Stimulated activated CD8-positive, alpha-beta memory T cell treated with anti-CD3 and anti-CD28 coated beads, Interleukin-12 subunit alpha, Interleukin-12 subunit beta, amount 100 ng/mL, for 1 hour (primary cell): ENCODE results near the gene PDE4A.
A peak's percentile ranks its signal among the peaks of the same experiment; 100 is the strongest.
"Not testable (repeated sequence)": the region's sequence is repeated elsewhere in the genome, so short reads cannot be mapped to it uniquely, and the experiment has no call there.

Source experiments
- DNase-seq: peaks from one replicate; pipeline ENCODE4 v3.0.0-alpha.2; 2020; ENCODE audit warnings: low read depth

The PDE4A gene

DNA sequence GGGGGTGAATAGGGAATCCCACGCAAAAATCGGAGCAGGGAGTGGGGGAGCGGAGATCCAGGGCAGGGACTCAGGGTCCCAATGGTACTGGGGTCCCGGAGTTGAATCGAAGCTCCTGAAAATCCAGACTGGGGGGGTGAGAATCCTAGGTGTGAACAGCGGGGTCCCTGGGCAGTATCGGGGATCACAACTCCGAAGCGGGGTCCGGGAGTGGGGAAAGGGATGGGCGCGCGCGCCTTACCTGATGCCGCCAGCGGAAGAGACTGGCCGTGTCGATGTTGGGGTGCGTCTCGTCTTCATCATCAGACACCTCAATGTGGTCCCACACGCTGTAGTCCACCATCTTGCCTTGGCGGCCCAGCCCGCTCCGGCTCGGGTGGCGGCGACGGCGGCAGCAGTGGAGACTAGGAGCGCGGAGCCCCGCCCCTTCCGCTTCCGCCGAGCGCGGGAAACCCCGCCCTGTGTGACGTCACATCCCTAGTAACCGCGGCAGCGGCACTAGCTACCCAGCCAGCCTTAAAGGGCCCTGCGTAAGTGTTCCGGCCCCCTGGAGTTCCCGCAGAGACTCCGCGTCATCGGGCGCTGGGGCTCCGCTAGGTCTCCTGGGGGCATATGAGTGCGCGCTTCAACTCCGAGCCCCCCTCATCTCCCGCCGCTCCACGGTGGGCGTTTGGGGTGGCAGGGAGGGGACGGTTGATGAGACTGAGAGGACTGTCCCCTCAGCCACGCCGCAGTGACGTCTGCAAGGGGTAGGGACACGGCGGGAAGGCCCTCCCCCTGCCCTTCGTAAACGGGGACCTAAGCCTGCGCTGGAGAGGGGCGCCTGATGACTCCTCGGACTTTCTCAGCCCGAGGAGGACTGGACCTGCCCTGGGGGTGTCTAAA is 17.0 kb upstream of the PDE4A start, which contains the start of gene CDC37:
TSS of gene CDC37 (minus strand) at position 406 of the 885 bp plus-strand sequence. CDS start at position 343, 63 bp downstream.
- DNase-seq = peak; percentile 97

DNA sequence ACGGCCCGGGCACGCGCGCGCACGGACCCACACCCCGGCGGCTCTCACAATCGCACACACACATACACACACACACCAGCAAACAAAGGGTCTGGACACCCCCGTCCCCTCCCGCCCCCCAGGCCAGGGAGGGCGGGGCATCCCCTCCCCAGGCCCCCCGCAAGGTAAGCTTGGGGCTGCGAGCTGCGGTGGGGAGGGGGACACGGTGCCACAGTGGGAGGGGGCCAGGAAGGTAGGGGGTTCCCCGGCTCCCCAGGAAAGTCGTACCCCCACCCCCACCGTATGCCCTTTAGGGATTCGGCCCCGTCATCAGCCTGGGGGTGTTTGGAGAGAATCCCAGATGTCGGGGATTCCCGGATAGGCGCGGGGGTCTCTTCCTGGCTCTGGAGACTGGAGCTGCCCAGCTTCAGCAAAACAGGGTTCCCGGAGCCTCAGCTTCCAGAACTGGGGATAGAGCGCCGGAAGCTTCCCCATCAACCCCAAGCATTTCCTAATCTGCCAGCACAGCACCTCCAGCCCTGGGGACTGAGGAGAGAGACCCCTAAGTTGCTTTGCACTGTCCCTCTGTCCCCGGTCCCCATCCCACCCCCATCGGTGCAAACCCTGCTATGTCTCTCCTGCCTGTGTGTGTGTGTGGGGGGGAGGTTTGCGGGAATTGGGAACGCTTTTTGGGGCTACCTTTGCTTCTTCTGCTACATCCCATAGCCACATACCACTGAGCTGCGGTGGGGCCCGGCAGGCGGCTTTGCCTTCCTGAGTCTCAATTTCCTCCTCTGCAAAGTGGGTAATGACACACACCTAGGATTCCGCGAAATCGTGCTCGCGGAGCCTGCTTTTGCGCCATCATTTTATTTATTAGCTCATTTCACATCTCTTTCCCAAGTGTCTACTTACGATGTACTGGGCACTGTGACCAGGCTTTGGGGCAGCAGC is 15.2 kb upstream of the PDE4A start:
- no peak for DNase-seq

DNA sequence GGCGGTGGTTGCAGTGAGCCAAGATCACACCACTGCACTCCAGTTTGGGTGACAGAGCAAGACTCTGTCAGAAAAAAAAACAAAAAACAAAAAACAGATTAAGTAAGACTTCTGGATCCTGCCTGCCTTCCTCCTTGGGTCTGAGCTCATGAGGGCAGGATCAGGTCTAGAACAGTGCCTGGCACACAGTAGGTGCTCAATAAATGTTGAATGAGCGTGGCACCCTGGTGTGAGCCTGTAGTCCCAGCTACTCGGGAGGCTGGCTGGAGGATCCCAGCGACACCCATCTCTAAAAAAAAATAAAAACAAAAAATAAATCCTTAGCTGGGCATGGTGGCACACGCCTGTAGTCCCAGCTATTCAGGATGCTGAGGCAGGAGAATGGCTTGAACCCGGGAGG is 14.1 kb upstream of the PDE4A start:
- DNase-seq = no peak

- no peak for DNase-seq
These were observed 13.2 kb upstream of the PDE4A start for GRCh38 chr19:10407096-10407495.

DNA sequence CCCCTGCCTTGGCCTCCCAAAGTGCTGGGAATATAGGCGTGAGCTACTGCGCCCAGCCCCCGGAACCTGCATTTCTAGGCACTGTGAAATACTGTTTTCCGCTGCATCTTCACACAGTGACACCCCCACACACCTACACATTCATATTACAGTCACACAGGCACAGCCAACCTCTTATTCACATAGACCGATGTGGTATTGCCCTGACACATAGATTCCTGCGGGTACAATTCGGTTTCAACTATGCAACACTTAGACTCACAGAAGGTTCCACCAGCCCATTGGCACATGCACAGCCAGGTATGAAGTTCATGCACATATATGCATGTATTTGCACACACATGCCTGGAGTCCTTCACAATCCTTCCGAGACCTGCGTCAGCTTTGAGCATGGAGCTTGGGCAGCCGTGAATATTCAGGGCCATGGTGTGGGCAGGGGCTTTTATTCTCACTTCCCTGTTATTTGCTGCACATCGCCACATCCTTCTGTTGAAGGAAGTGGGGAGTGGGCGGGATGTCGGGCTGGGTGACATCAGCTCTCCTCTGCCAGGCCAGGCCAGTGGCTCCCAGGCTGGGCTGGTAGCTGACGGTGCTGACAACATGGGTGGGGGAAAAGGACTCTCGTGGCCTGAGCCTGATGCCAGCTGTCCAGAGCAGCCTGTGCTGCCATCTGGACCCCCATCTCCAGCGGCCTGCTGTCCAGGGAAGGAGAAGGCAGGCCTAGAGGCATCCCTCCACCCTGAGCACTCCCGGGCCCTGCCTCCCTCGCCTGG is 11.6 kb upstream of the PDE4A start:
- DNase-seq = no peak

DNA sequence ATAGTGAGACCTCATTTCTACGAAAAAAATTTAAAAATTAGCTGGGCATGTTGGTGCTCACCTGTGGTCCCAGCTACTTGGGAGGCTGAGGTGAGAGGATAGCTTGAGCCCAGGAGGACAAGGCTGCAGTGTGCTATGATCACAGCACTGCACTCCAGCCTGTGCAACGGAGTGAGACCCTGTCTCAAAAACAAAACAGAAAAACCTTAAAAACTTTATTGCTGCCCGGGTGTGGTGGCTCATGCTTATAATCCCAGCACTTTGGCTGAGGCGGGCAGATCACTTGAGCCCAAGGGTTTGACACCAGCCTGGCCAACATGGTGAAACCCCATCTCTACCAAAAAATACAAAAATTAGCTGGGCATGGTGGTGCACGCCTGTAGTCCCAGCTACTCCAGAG is 9.1 kb upstream of the PDE4A start:
- not testable (repeated sequence) for DNase-seq

- DNase-seq = no peak
These were observed 7.9 kb upstream of the PDE4A start for GRCh38 chr19:10412257-10412977.

DNA sequence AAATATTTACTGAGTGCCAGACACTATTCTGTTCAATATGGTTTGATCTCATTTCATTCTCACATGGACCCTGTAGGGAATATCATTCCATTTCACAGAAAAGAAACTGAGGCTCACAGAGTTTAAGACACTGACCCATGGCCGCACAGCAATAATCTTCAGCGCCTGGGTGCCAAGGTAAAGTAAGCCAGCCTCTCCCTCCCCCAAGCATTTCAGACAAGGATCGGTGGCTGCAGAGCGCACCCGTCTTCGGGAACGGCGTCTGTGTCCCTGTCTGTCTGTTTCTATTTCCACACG is 4.3 kb upstream of the PDE4A start:
- no peak for DNase-seq

- peak; percentile 87 for DNase-seq
These were observed 3.7 kb upstream of the PDE4A start for GRCh38 chr19:10416380-10417257.

- no peak for DNase-seq
These were observed 2.6 kb upstream of the PDE4A start for GRCh38 chr19:10417541-10418234.

DNA sequence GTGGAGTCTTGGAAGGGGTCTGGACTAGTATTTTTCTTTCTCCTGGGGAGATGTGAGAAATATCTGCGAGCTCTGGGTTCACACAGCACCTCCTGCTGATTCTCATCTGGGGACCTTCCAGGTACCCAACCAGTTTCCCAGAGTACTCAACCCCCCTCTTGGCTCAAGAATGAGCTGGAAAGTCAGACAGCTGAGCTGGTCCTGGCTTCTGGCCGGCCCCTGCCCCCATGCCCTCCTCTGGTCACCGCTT is 2.2 kb upstream of the PDE4A start:
- DNase-seq = no peak

GRCh38 chr19:10418485-10419199 is 1.7 kb upstream of the PDE4A start:
- DNase-seq = no peak

DNA sequence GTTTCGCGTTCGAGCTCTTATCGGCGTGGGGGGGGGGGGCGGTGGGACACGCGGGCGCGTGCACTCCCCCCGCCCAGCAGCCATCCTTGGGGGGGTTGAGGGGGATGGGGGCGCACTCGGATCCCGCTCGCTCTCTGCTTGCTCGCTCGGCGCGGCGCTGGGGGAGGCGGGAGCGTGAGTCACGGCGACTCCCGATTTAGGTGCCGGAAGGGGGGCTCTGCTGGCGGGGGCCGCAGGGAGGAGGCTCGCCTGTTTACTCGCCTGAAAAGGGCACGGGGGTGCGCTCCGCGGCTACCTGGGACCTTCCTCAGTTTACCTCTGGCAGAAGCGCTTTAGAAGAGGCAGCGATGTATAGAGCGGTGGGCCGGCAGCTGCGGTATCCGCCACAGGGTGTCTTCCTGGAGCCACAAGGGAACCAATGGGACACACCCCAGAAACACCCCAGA is 1.1 kb upstream of the PDE4A start:
- DNase-seq = no peak

GRCh38 chr19:10419646-10420443 is 493 bp upstream of the PDE4A start:
- no peak for DNase-seq

DNA sequence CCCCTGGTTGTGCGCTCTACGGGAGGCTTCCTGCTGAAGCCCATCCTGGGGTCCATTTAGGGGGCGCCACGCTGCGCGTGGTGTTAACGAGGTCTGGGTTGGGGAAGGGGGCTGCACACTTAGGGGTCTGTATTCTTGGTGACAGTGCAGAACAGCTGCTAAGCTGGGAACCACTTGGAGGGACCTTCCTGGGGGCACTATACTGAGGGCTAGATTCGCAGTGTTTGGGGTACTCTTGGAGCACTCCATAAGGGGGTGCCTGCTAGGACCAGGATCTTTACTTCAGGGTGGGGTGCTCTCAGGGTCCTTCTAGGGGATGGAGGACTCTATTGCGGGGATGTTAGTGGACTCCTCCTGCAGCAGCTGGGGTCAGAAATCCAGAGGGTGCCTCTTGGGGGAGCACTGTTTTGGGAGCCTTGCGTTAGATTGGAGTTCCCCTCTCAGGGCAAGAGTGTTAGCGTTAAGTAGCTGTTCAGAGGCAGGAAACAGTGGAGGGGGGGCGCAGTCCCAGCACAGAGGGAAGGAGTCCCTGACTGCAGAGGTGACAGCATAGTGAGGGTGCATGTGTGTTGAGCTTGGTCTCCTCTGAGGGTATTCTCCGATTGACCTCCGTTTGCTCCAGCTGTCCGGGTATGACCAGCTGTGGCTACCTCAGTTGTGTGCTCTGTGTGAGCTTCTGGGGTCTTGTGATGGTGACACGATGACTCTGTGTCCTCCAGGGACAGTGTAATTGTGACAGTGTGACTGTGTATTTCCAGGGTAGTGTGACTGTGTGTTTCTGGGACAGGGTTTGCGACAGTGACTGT is 1.1 kb downstream of the PDE4A start:
- DNase-seq = no peak

GRCh38 chr19:10422046-10422461 is 1.7 kb downstream of the PDE4A start:
- no peak for DNase-seq

GRCh38 chr19:10422846-10423245 is 2.5 kb downstream of the PDE4A start:
- no peak for DNase-seq
